ENCODE data around the gene OPRD1.
"Not testable (repeated sequence)": the region's sequence is repeated elsewhere in the genome, so short reads cannot be mapped to it uniquely, and the experiment has no call there.

Gene OPRD1

DNA sequence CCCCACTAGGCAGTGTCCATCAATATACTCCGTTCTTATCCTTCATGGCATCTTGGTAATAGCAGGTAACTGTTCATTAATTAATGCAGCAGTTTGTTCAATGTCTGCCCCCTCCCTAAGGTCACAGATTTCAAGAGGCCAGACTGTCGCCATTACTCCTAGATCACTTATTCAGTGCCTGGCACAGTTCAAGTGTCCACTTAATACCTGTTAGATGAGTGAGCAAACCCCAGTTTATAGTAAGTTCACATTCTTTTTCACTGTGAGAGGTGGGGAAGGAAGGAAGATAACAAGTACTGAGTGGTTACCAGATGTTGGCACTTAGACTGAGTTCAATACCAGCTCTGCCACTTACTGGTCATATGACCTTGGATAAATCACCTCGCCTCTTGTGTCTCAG is 36.4 kb downstream of the OPRD1 start (continued):
- TF ChIP-seq ZNF311 (tag by site-specific recombination; IDR thresholded peaks at IDR 0.05; ENCODE audit: borderline replicate concordance) = no peak
- TF ChIP-seq IKZF3 (tag by site-specific recombination; IDR thresholded peaks at IDR 0.05) = no peak

- Histone ChIP-seq H3K36me3 (ENCODE audit: control insufficient read depth in 2 of 2, insufficient read depth in 1 of 2, low read length in 2 of 2) (no peaks in the 10 kb centered on the region), H3K9me3 (ENCODE audit: control insufficient read depth, insufficient read depth, low read depth, low read length) (no peaks in the 10 kb centered on the region), H3K27ac (ENCODE audit: extremely low read depth, low read depth, low read length) (no peak overlapping the region), H3K4me3 (ENCODE audit: low read depth, low read length) (no peak overlapping the region), H3K4me1 (ENCODE audit: control insufficient read depth, insufficient read depth, low read length) (no peaks in the 10 kb centered on the region)
- ChIA-PET POLR2A (interaction anchor here (0.6 kb wide), 1 partner anchor 212 kb away, joined by 5 read pairs; no protein-coding TSS in a partner anchor), CTCF (interaction anchor here (0.7 to 0.8 kb wide), 2 partner anchors 67 to 69 kb away, joined by 3 to 4 read pairs; no protein-coding TSS in a partner anchor)
- TF ChIP-seq GLIS1 (tag by site-specific recombination; IDR thresholded peaks at IDR 0.05) = no peak
- TF ChIP-seq KLF8 (tag by site-specific recombination; IDR thresholded peaks at IDR 0.05) = no peak
- no peak for TF ChIP-seq OVOL3 (tag by site-specific recombination; IDR thresholded peaks at IDR 0.05)
- no peak for TF ChIP-seq ZNF785 (tag by site-specific recombination; IDR thresholded peaks at IDR 0.05)
- TF ChIP-seq ZNF140 (tag by site-specific recombination; IDR thresholded peaks at IDR 0.05) = no peak
- TF ChIP-seq KLF10 (tag by site-specific recombination; IDR thresholded peaks at IDR 0.05) = no peak
- no peak for TF ChIP-seq ZNF555 (tag by site-specific recombination; conservative IDR thresholded peaks at IDR 0.05)
- TF ChIP-seq ZNF514 (tag by site-specific recombination; IDR thresholded peaks at IDR 0.05) = no peak
- TF ChIP-seq, protein P1, sequence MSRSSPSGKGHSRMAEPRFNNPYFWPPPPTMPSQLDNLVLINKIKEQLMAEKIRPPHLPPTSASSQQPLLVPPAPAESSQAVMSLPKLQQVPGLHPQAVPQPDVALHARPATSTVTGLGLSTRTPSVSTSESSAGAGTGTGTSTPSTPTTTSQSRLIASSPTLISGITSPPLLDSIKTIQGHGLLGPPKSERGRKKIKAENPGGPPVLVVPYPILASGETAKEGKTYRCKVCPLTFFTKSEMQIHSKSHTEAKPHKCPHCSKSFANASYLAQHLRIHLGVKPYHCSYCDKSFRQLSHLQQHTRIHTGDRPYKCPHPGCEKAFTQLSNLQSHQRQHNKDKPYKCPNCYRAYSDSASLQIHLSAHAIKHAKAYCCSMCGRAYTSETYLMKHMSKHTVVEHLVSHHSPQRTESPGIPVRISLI (tag by site-specific recombination; IDR thresholded peaks at IDR 0.05) = no peak
- no peak for TF ChIP-seq PATZ1 (tag by site-specific recombination; IDR thresholded peaks at IDR 0.05)
- TF ChIP-seq KLF1 (tag by site-specific recombination; IDR thresholded peaks at IDR 0.05) = no peak
- TF ChIP-seq ZNF558 (tag by site-specific recombination; IDR thresholded peaks at IDR 0.05) = no peak
Observed at GRCh38 chr1:28853093-28853742, 41.2 kb downstream of the OPRD1 start.

- H3K27ac ChIP-seq (ENCODE audit: extremely low read depth, low read depth, low read length); H3K36me3 ChIP-seq (ENCODE audit: control insufficient read depth in 2 of 2, insufficient read depth in 1 of 2, low read length in 2 of 2); H3K9me3 ChIP-seq (ENCODE audit: control insufficient read depth, insufficient read depth, low read depth, low read length); H3K4me3 ChIP-seq (ENCODE audit: low read depth, low read length); H3K4me1 ChIP-seq (ENCODE audit: control insufficient read depth, insufficient read depth, low read length): not testable (repeated sequence)
- ChIA-PET CTCF (interaction anchor here (0.6 to 0.8 kb wide), 3 partner anchors 18 to 1136 kb away, joined by 3 to 4 read pairs (median 3); no protein-coding TSS in a partner anchor), POLR2A (interaction anchor here (0.8 kb wide), 1 partner anchor 8 kb away, joined by 3 read pairs; no protein-coding TSS in a partner anchor)
Observed at GRCh38 chr1:28854406-28854805, 42.4 kb downstream of the OPRD1 start.

DNA sequence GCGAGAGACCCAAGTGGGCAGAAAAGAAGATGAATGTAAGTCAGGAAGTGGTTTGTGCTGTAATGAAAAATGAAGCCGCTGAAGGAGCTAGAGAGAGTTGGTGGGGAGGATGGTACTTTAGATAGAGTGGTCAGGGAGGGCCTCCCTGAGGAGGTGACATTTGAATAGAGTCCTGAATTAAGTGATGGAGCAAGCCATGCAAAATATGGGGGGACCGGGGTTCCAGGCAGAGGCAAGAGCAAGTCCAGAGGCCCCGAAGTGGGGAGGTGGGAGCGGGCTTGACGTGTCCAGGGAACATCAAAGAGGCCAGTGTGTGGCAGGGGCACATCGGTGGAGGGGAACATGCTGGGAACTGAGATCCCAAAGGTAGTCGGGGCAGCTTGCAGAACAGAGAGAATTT is 43.1 kb downstream of the OPRD1 start:
- ChIA-PET CTCF (interaction anchor here (1.0 kb wide), 1 partner anchor 68 kb away, joined by 4 read pairs; no protein-coding TSS in a partner anchor), POLR2A (interaction anchor here (0.6 to 0.8 kb wide), 2 partner anchors 8 to 9 kb away, joined by 3 read pairs; no protein-coding TSS in a partner anchor)
- H3K4me3 ChIP-seq (ENCODE audit: low read depth, low read length) = no peak overlapping the region
- no peak overlapping the region for H3K27ac ChIP-seq (ENCODE audit: extremely low read depth, low read depth, low read length)
- H3K9me3 ChIP-seq (ENCODE audit: control insufficient read depth, insufficient read depth, low read depth, low read length) = no peaks in the 10 kb centered on the region
- H3K36me3 ChIP-seq (ENCODE audit: control insufficient read depth in 2 of 2, insufficient read depth in 1 of 2, low read length in 2 of 2) = no peaks in the 10 kb centered on the region
- 0 out of 2 replicates have a peak, but pooled peaks cover 2% of the 10 kb centered on the region for H3K4me1 ChIP-seq (ENCODE audit: control insufficient read depth, insufficient read depth, low read length)
- TF ChIP-seq ZNF132 (tag by site-specific recombination; IDR thresholded peaks at IDR 0.05; ENCODE audit: borderline replicate concordance) (no peak), ZNF366 (tag by site-specific recombination; conservative IDR thresholded peaks at IDR 0.05) (no peak), ZNF426 (tag by site-specific recombination; IDR thresholded peaks at IDR 0.05) (no peak), ZNF548 (tag by site-specific recombination; IDR thresholded peaks at IDR 0.05) (no peak), BCL11B (tag by site-specific recombination; IDR thresholded peaks at IDR 0.05; ENCODE audit: low read depth) (no peak), TRIM28 (IDR thresholded peaks at IDR 0.05; ENCODE audit: borderline replicate concordance, low read length) (no peak), ZBTB17 (tag by site-specific recombination; IDR thresholded peaks at IDR 0.05) (no peak), ZNF202 (tag by site-specific recombination; IDR thresholded peaks at IDR 0.05; ENCODE audit: borderline replicate concordance) (no peak), ZSCAN4 (tag by site-specific recombination; IDR thresholded peaks at IDR 0.05) (no peak), ZSCAN16 (tag by site-specific recombination; IDR thresholded peaks at IDR 0.05) (no peak)
- TF ChIP-seq, protein P2, sequence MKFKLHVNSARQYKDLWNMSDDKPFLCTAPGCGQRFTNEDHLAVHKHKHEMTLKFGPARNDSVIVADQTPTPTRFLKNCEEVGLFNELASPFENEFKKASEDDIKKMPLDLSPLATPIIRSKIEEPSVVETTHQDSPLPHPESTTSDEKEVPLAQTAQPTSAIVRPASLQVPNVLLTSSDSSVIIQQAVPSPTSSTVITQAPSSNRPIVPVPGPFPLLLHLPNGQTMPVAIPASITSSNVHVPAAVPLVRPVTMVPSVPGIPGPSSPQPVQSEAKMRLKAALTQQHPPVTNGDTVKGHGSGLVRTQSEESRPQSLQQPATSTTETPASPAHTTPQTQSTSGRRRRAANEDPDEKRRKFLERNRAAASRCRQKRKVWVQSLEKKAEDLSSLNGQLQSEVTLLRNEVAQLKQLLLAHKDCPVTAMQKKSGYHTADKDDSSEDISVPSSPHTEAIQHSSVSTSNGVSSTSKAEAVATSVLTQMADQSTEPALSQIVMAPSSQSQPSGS (tag by site-specific recombination; IDR thresholded peaks at IDR 0.05; ENCODE audit: low read depth) = no peak

Measured in HEK293 (cell line).